DMS114 treated with DMSO at 0.1 percent for 48 hours (cell line): ENCODE measurements around the gene MARK4.

ENCODE experiments used
- DNase-seq: peaks from one replicate; lab custom pipeline; 2025; ENCODE audit not compliant: unreplicated experiment; lab: John Stamatoyannopoulos, UW

The MARK4 gene

DNA sequence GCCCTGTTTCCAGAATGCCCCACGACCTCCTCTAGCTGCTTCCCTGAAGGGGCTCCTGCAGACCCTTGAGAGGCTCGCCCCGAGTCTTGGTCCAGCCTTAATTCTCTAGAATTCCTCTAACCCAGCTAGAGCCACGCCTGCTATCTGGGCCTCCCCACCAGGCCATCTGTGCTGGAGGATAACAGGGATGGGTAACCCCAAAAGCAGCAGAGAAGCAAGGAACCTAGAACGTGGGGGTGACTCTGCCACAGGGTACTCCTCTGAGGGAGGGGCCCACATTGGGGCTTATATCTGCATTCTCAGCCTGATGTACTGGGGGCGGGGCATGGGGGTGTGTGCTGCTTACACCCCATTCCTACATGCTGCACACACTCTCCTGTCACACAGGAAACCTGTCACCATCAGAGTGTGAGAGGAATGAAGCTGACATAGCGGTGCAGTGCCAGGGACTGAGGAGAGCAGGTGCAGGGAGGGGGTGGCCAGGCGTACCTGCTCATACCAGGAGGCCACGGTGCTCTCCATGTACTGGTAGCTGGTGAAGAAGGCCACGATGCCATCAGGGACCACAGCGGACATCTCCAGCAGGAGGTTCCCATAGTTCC, 103.3 kb downstream of the MARK4 start:
- DNase-seq: no peak
